ENCODE data around the gene CAMK2D. TPM values are rescaled to one million over a fixed set of nuclear protein-coding genes. Genes with fewer than 3 reads are reported as not detected.

The CAMK2D gene
- total RNA-seq, 1 experiment from 2014 or later: 9.0 TPM

DNA sequence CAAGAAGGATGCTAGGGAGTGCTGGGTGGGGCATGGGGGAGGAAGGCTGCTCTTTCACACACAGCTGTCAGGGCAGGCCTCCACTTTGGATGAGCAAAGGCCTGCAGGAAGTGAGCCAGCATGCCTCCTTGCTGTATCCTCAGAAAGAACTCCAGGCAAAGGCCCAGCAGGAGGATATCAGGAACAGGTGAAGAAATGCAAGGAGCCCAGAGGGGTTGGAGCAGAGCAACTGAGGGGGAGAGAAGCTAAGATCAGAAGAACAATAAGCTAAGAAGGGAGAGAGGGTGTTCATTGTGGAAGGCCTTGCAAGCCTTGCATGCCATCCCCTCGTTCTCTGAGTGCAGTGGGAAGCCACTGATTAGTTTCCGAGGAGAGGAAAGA, 115.1 kb downstream of the CAMK2D start:
- DNase-seq: peak; percentile 80
- Histone ChIP-seq H3K4me2 (ENCODE audit: insufficient read depth, insufficient read length, low read length) (no peak overlapping the region), H3K4ac (ENCODE audit: low read depth, low read length) (no peak overlapping the region)

More for the DNA sequence above, 115.1 kb downstream of the CAMK2D start:
- Histone ChIP-seq H2BK15ac (ENCODE audit: low read depth, low read length) (no peak overlapping the region), H3K9ac (ENCODE audit: extremely low read depth, insufficient read length, low read length) (no peak overlapping the region), H2BK20ac (ENCODE audit: low read depth, low read length, poor library complexity, severe bottlenecking) (no peak overlapping the region), H3K18ac (ENCODE audit: insufficient read length, low read depth, low read length) (no peak overlapping the region), H2BK5ac (ENCODE audit: insufficient read length, low read length) (no peak overlapping the region), H3K4me1 (ENCODE audit: insufficient read depth, low read length) (peaks cover 8% of the 10 kb centered on the region; the same call in 1 of the 2 replicates), H3T11ph (ENCODE audit: low read length) (no peak overlapping the region), H3K27ac (ENCODE audit: insufficient read length, low read depth, low read length) (peak overlapping the region; percentile 90), H3K79me1 (ENCODE audit: insufficient read depth, low read depth, low read length, poor library complexity, severe bottlenecking) (no peaks in the 10 kb centered on the region), H3K27me3 (ENCODE audit: insufficient read depth, low read length) (no peaks in the 10 kb centered on the region), H3K23me2 (ENCODE audit: insufficient read length, low read depth, low read length, poor library complexity, severe bottlenecking) (no peaks in the 10 kb centered on the region), H2AFZ (ENCODE audit: low read length) (no peak overlapping the region), H2AK5ac (ENCODE audit: insufficient read length, low read length) (no peak overlapping the region), H4K20me1 (ENCODE audit: control insufficient read depth, insufficient read depth, insufficient read length) (no peaks in the 10 kb centered on the region), H2BK120ac (ENCODE audit: low read depth, low read length, poor library complexity, severe bottlenecking) (no peak overlapping the region), H3K79me2 (ENCODE audit: insufficient read depth, low read length) (no peaks in the 10 kb centered on the region), H2BK12ac (ENCODE audit: insufficient read length, low read depth, low read length) (no peak overlapping the region), H4K5ac (ENCODE audit: insufficient read length, low read depth, low read length) (no peak overlapping the region), H3K14ac (ENCODE audit: insufficient read depth, low read length) (0 out of 2 replicates have a peak overlapping the region, but pooled peaks have one; percentile 49), H3K56ac (ENCODE audit: insufficient read length, low read depth, low read length) (no peak overlapping the region), H3K9me3 (ENCODE audit: control insufficient read depth, low read depth, low read length) (no peaks in the 10 kb centered on the region), H3K23ac (ENCODE audit: insufficient read length, low read depth, low read length) (no peak overlapping the region), H4K8ac (replicated peaks; ENCODE audit: insufficient read length, low read depth, low read length) (no peak overlapping the region), H4K91ac (ENCODE audit: insufficient read length, low read depth, low read length) (no peak overlapping the region)
- peak overlapping the region in 1 of 2 experiments; percentile 5; a peak in 2 of 5 replicates for H3K4me3 Mint-ChIP-seq
- H3K9me3 Mint-ChIP-seq: no peaks in the 10 kb centered on the region
- H3K36me3 Mint-ChIP-seq (ENCODE audit: insufficient read depth in 1 of 3, low read depth in 3 of 3): no peaks in the 10 kb centered on the region; a peak in 1 of 7 replicates
- H3K27me3 Mint-ChIP-seq (ENCODE audit: low read depth): no peaks in the 10 kb centered on the region
- peak overlapping the region; percentile 91 to 98 (median 92); a peak in 6 of 7 replicates for H3K27ac Mint-ChIP-seq
- no CpG with 5 or more reads among the region's 2 CpGs for WGBS (ENCODE audit: extremely low coverage, insufficient read length, low lambda C conversion rate)
- peaks cover 24 to 29% of the 10 kb centered on the region in 2 experiments for H3K4me1 Mint-ChIP-seq
- TF ChIP-seq, protein P1, sequence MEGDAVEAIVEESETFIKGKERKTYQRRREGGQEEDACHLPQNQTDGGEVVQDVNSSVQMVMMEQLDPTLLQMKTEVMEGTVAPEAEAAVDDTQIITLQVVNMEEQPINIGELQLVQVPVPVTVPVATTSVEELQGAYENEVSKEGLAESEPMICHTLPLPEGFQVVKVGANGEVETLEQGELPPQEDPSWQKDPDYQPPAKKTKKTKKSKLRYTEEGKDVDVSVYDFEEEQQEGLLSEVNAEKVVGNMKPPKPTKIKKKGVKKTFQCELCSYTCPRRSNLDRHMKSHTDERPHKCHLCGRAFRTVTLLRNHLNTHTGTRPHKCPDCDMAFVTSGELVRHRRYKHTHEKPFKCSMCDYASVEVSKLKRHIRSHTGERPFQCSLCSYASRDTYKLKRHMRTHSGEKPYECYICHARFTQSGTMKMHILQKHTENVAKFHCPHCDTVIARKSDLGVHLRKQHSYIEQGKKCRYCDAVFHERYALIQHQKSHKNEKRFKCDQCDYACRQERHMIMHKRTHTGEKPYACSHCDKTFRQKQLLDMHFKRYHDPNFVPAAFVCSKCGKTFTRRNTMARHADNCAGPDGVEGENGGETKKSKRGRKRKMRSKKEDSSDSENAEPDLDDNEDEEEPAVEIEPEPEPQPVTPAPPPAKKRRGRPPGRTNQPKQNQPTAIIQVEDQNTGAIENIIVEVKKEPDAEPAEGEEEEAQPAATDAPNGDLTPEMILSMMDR (conservative IDR thresholded peaks at IDR 0.05): no peak
